ENCODE results near the gene PABPC4L.

GRCh38 chr4:134202166-134202956, 772 bp upstream of the PABPC4L start:
- TF ChIP-seq CTCF (IDR thresholded peaks at IDR 0.05) (no peak), POLR2A (IDR thresholded peaks at IDR 0.05) (no peak)

All from vagina (tissue), 2 donors.